Measurements from ENCODE around the gene TCF21.
"Not testable (repeated sequence)": the region's sequence is repeated elsewhere in the genome, so short reads cannot be mapped to it uniquely, and the experiment has no call there.

Gene TCF21

GRCh38 chr6:133923938-133924593 lies 35.2 kb downstream of the TCF21 start:
- peak; percentile 84 for DNase-seq (ENCODE audit: low spot score)

GRCh38 chr6:133931221-133931620 lies 42.3 kb downstream of the TCF21 start:
- DNase-seq (ENCODE audit: low spot score): not testable (repeated sequence)

GRCh38 chr6:133936352-133936751 lies 47.4 kb downstream of the TCF21 start:
- DNase-seq (ENCODE audit: low spot score): not testable (repeated sequence)

GRCh38 chr6:133937909-133938308 lies 49.0 kb downstream of the TCF21 start:
- no peak for DNase-seq (ENCODE audit: low spot score)

GRCh38 chr6:133938533-133938932 lies 49.6 kb downstream of the TCF21 start:
- no peak for DNase-seq (ENCODE audit: low spot score)

- DNase-seq (ENCODE audit: low spot score): no peak
Observed at GRCh38 chr6:133939778-133940667, 51.1 kb downstream of the TCF21 start.
